CD4-positive, alpha-beta T cell treated with Interleukin-17A for 4 hours (primary cell): Measurements from ENCODE around the gene ISCA2.

ENCODE experiments used
- DNase-seq: peaks from one replicate; pipeline ENCODE4 v3.0.0-alpha.2; 2020; ENCODE audit warnings: mixed read lengths

Gene ISCA2

GRCh38 chr14:74509587-74510222 lies 16.1 kb downstream of the ISCA2 start:
- DNase-seq, result no peak

- no peak for DNase-seq
These were observed 16.8 kb downstream of the ISCA2 start for GRCh38 chr14:74510223-74510931.

GRCh38 chr14:74510959-74511409 lies 17.4 kb downstream of the ISCA2 start:
- DNase-seq, result no peak

GRCh38 chr14:74511966-74512830 lies 18.6 kb downstream of the ISCA2 start:
- DNase-seq, result no peak

GRCh38 chr14:74514471-74514941 lies 20.9 kb downstream of the ISCA2 start:
- DNase-seq, result peak; percentile 30

GRCh38 chr14:74515891-74516412 lies 22.4 kb downstream of the ISCA2 start:
- no peak for DNase-seq

- no peak for DNase-seq
These were observed 23.0 kb downstream of the ISCA2 start for GRCh38 chr14:74516451-74517160.

GRCh38 chr14:74517731-74518130 lies 24.2 kb downstream of the ISCA2 start:
- no peak for DNase-seq

- DNase-seq, result no peak
These were observed 24.7 kb downstream of the ISCA2 start for GRCh38 chr14:74518221-74518620.

- DNase-seq, result no peak
These were observed 25.9 kb downstream of the ISCA2 start for GRCh38 chr14:74519316-74520074.

GRCh38 chr14:74521756-74522155 lies 28.2 kb downstream of the ISCA2 start:
- DNase-seq, result no peak

- no peak for DNase-seq
These were observed 29.2 kb downstream of the ISCA2 start for GRCh38 chr14:74522740-74523139.

- DNase-seq, result no peak
These were observed 30.7 kb downstream of the ISCA2 start for GRCh38 chr14:74524076-74524811.

GRCh38 chr14:74524812-74525135 lies 31.2 kb downstream of the ISCA2 start:
- no peak for DNase-seq

GRCh38 chr14:74525361-74525851 lies 31.8 kb downstream of the ISCA2 start:
- DNase-seq, result no peak

GRCh38 chr14:74526854-74527585 lies 33.5 kb downstream of the ISCA2 start:
- no peak for DNase-seq

GRCh38 chr14:74527736-74528280 lies 34.2 kb downstream of the ISCA2 start:
- no peak for DNase-seq

- no peak for DNase-seq
These were observed 34.8 kb downstream of the ISCA2 start for GRCh38 chr14:74528406-74528805.

- no peak for DNase-seq
These were observed 35.3 kb downstream of the ISCA2 start for GRCh38 chr14:74528886-74529285.

GRCh38 chr14:74531006-74531405 lies 37.4 kb downstream of the ISCA2 start:
- DNase-seq, result no peak
